Measurements from ENCODE around the gene ADAD2.

DNA sequence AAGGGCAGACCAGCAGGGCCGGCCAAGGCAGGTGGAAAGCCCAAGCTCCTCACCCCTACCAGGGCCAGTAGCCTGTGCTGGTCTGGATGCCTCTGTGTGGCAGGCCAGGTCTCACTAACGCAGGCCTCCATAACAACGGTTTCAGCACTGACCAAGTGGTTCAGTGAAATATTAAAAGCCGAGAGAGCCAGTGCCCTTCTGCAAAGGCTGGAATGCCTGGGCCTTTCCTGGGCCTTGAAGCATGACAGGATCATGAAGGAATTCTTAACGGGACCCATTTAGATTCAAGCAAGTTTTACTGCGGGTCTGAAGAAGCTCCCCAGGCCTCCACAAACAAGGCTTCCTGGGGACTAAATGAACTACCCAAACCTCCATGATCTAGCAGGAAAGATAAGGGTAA lies 16.3 kb downstream of the ADAD2 start:
- TF ChIP-seq CTCF (IDR thresholded peaks at IDR 0.05; ENCODE audit: borderline replicate concordance, extremely low read depth, low read length, poor library complexity, severe bottlenecking) = no peak
- TF ChIP-seq EZH2 (IDR thresholded peaks at IDR 0.05; ENCODE audit: borderline replicate concordance, low read depth, low read length, severe bottlenecking) = no peak

All from DND-41 (cell line).